Astrocyte (in vitro differentiated cells and primary cell): ENCODE measurements around the gene FGGY. TPM values are rescaled to one million over a fixed set of nuclear protein-coding genes. Genes with fewer than 3 reads are reported as not detected.
"Not testable (repeated sequence)": the region's sequence is repeated elsewhere in the genome, so short reads cannot be mapped to it uniquely, and the experiment has no call there.

ENCODE experiments used
- DNase-seq: peaks from one replicate; pipeline ENCODE4 v3.0.0-alpha.2; 2010; ENCODE audit warnings: low read depth
- FAIRE-seq: peaks from 2 replicates; lab custom pipeline; 2011; peaks lifted over from hg19 to GRCh38; lab: Jason Lieb, UNC
- H2AFZ ChIP-seq: 2 replicates; pipeline ENCODE4 v1.6.0; 2012; ENCODE audit warnings: low read depth, low read length, inconsistent platforms
- H3K27ac ChIP-seq: 2 replicates; pipeline ENCODE4 v1.5.1; 2011; ENCODE audit warnings: low read depth, low read length, inconsistent platforms
- H3K27me3 ChIP-seq: 2 replicates; pipeline ENCODE4 v1.6.0; 2011; ENCODE audit warnings: low read length, inconsistent platforms; ENCODE audit not compliant: insufficient read depth
- H3K36me3 ChIP-seq: 2 replicates; pipeline ENCODE4 v1.5.1; 2011; ENCODE audit warnings: low read length, inconsistent platforms; ENCODE audit not compliant: insufficient read depth
- H3K4me1 ChIP-seq: 2 replicates; pipeline ENCODE4 v1.5.1; 2011; ENCODE audit warnings: low read length, inconsistent platforms; ENCODE audit not compliant: insufficient read depth
- H3K4me2 ChIP-seq: 2 replicates; pipeline ENCODE4 v1.6.0; 2012; ENCODE audit warnings: low read length, inconsistent platforms
- H3K4me3 ChIP-seq: 2 replicates; pipeline ENCODE4 v1.5.1; 2011; ENCODE audit warnings: low read depth, mild to moderate bottlenecking, low read length, inconsistent platforms; ENCODE audit not compliant: insufficient read depth
- H3K79me2 ChIP-seq: 2 replicates; pipeline ENCODE4 v1.6.0; 2012; ENCODE audit warnings: mild to moderate bottlenecking, low read length, inconsistent platforms; ENCODE audit not compliant: insufficient read depth
- H3K9ac ChIP-seq: 2 replicates; pipeline ENCODE4 v1.6.0; 2012; ENCODE audit warnings: mild to moderate bottlenecking, low read length, inconsistent platforms
- H3K9me3 ChIP-seq: 2 replicates; pipeline ENCODE4 v1.5.1; 2012; ENCODE audit warnings: low read depth, mild to moderate bottlenecking, low read length, inconsistent platforms; ENCODE audit not compliant: insufficient read depth
- H4K20me1 ChIP-seq: 2 replicates; pipeline ENCODE4 v1.6.0; 2012; ENCODE audit warnings: low read length, inconsistent platforms; ENCODE audit not compliant: insufficient read depth
- H3K27ac Mint-ChIP-seq: one replicate; pipeline ENCODE4 v1.8.0; 2021; ENCODE audit warnings: mild to moderate bottlenecking, mixed read lengths; ENCODE audit not compliant: unreplicated experiment
- H3K27me3 Mint-ChIP-seq: one replicate; pipeline ENCODE4 v1.8.0; 2021; ENCODE audit warnings: low read depth, mixed read lengths; ENCODE audit not compliant: unreplicated experiment
- H3K36me3 Mint-ChIP-seq: one replicate; pipeline ENCODE4 v1.8.0; 2021; ENCODE audit warnings: low read depth, mixed read lengths; ENCODE audit not compliant: unreplicated experiment
- H3K4me1 Mint-ChIP-seq: one replicate; pipeline ENCODE4 v1.8.0; 2021; ENCODE audit warnings: low read depth, mixed read lengths; ENCODE audit not compliant: unreplicated experiment
- H3K4me3 Mint-ChIP-seq: one replicate; pipeline ENCODE4 v1.8.0; 2021; ENCODE audit warnings: mild to moderate bottlenecking, moderate library complexity, mixed read lengths; ENCODE audit not compliant: unreplicated experiment
- H3K9me3 Mint-ChIP-seq: one replicate; pipeline ENCODE4 v1.8.0; 2021; ENCODE audit warnings: mild to moderate bottlenecking, mixed read lengths; ENCODE audit not compliant: unreplicated experiment
- CTCF ChIP-seq: IDR thresholded peaks from 2 replicates; pipeline ENCODE4 v1.5.1; 2011; ENCODE audit warnings: low read depth, mild to moderate bottlenecking, inconsistent platforms, low read length, moderate library complexity; ENCODE audit not compliant: insufficient read depth
- EZH2 ChIP-seq: IDR thresholded peaks from 2 replicates; pipeline ENCODE4 v1.6.1; 2012; ENCODE audit warnings: mild to moderate bottlenecking, low read length, inconsistent platforms; ENCODE audit not compliant: insufficient read depth
- total RNA-seq: library from RNA; stranded (reverse); gene quantifications from 2 replicates; pipeline ENCODE4 v1.2.1, GENCODE V29; 2021

Gene FGGY
- total RNA-seq, 1 donor from 2014 or later: 6.8 TPM

- Mint-ChIP-seq H3K27me3 (peaks cover 2% of the 10 kb centered on the region), H3K36me3 (no peaks in the 10 kb centered on the region)
- no peak for FAIRE-seq
Observed at GRCh38 chr1:59577774-59578173, 280.9 kb downstream of the FGGY start.

DNA sequence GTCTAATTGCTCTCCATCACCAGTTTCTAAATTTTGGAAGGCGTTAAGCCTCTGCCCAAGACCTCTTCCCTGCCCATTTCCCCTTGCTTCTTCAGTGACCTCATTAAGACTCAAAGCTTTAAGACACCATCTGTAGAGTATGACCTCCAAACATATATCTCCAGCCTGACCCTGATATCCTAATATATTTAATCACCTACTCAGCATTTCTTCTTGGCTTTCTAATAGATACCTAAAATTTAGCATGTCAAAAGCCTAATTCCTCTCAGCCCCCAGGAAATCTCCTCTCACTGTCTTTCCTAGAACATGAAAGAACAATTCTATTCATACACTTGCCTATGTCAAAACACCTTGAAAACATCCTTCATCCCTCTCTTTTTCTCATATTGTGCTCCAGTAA is 282.3 kb downstream of the FGGY start:
- no peaks in the 10 kb centered on the region for H3K27me3 ChIP-seq
- H3K36me3 ChIP-seq: no peaks in the 10 kb centered on the region

More at GRCh38 chr1:59577774-59578173, 280.9 kb downstream of the FGGY start:
- no peaks in the 10 kb centered on the region for H3K27me3 ChIP-seq
- no peak overlapping the region for H3K4me3 ChIP-seq
- H3K9me3 ChIP-seq: no peaks in the 10 kb centered on the region
- TF ChIP-seq CTCF: no peak
- TF ChIP-seq EZH2: no peak
- H3K4me1 ChIP-seq: no peaks in the 10 kb centered on the region
- Mint-ChIP-seq H3K9me3 (peaks cover 7% of the 10 kb centered on the region), H3K27ac (no peak overlapping the region), H3K4me3 (no peak overlapping the region), H3K4me1 (no peaks in the 10 kb centered on the region)
- H3K79me2 ChIP-seq: no peaks in the 10 kb centered on the region
- no peaks in the 10 kb centered on the region for H4K20me1 ChIP-seq
- H3K9ac ChIP-seq: no peak overlapping the region
- no peak overlapping the region for H3K4me2 ChIP-seq
- no peak overlapping the region for H3K27ac ChIP-seq
- H3K36me3 ChIP-seq: no peaks in the 10 kb centered on the region
- DNase-seq: no peak
- H2AFZ ChIP-seq: no peak overlapping the region

GRCh38 chr1:59580257-59580656 is 283.4 kb downstream of the FGGY start:
- peaks cover 2% of the 10 kb centered on the region for H3K27me3 Mint-ChIP-seq
- Histone ChIP-seq H2AFZ (no peak overlapping the region), H3K4me3 (no peak overlapping the region), H3K4me1 (no peaks in the 10 kb centered on the region), H3K79me2 (no peaks in the 10 kb centered on the region), H3K9me3 (no peaks in the 10 kb centered on the region), H3K4me2 (no peak overlapping the region), H3K36me3 (no peaks in the 10 kb centered on the region), H3K9ac (no peak overlapping the region), H3K27me3 (no peaks in the 10 kb centered on the region), H3K27ac (no peak overlapping the region), H4K20me1 (no peaks in the 10 kb centered on the region)
- no peaks in the 10 kb centered on the region for H3K4me1 Mint-ChIP-seq
- FAIRE-seq: no peak
- peaks cover 5% of the 10 kb centered on the region for H3K9me3 Mint-ChIP-seq
- TF ChIP-seq EZH2 (no peak), CTCF (no peak)
- no peak for DNase-seq
- H3K27ac Mint-ChIP-seq: no peak overlapping the region
- H3K36me3 Mint-ChIP-seq: peaks cover 3% of the 10 kb centered on the region
- no peak overlapping the region for H3K4me3 Mint-ChIP-seq

More for the DNA sequence above, 282.3 kb downstream of the FGGY start:
- H3K9me3 ChIP-seq: no peaks in the 10 kb centered on the region
- FAIRE-seq: no peak
- H3K27ac ChIP-seq: no peak overlapping the region
- H3K4me3 ChIP-seq: no peak overlapping the region
- DNase-seq: no peak
- H2AFZ ChIP-seq: no peak overlapping the region
- peaks cover 2% of the 10 kb centered on the region for H3K27me3 Mint-ChIP-seq
- no peaks in the 10 kb centered on the region for H4K20me1 ChIP-seq
- no peaks in the 10 kb centered on the region for H3K4me1 ChIP-seq
- H3K4me1 Mint-ChIP-seq: no peaks in the 10 kb centered on the region
- H3K4me2 ChIP-seq: no peak overlapping the region
- H3K36me3 Mint-ChIP-seq: peaks cover 3% of the 10 kb centered on the region
- H3K79me2 ChIP-seq: no peaks in the 10 kb centered on the region
- peaks cover 6% of the 10 kb centered on the region for H3K9me3 Mint-ChIP-seq
- H3K9ac ChIP-seq: no peak overlapping the region
- no peak overlapping the region for H3K27ac Mint-ChIP-seq
- TF ChIP-seq EZH2: no peak
- no peak overlapping the region for H3K4me3 Mint-ChIP-seq

GRCh38 chr1:59592410-59592809 is 295.5 kb downstream of the FGGY start:
- peaks cover 13% of the 10 kb centered on the region for H3K4me1 ChIP-seq
- not testable (repeated sequence) for H3K79me2 ChIP-seq, H3K36me3 Mint-ChIP-seq, H2AFZ ChIP-seq, H3K27ac Mint-ChIP-seq, H3K27ac ChIP-seq, H3K9ac ChIP-seq, H4K20me1 ChIP-seq, H3K4me3 ChIP-seq, H3K4me2 ChIP-seq, H3K9me3 ChIP-seq, H3K4me3 Mint-ChIP-seq, H3K27me3 ChIP-seq, H3K9me3 Mint-ChIP-seq, H3K27me3 Mint-ChIP-seq, DNase-seq, FAIRE-seq, H3K36me3 ChIP-seq
- peaks cover 13% of the 10 kb centered on the region for H3K4me1 Mint-ChIP-seq
